Measurements from ENCODE around the gene FOXR1. TPM values are rescaled to one million over a fixed set of nuclear protein-coding genes. Genes with fewer than 3 reads are reported as not detected.

The FOXR1 gene
- total RNA-seq, 2 experiments from 2014 or later = not detected

- DNase-seq (peak; percentile 72), ATAC-seq (peak; percentile 1)
- Mint-ChIP-seq H3K36me3 (ENCODE audit: low read depth) (no peaks in the 10 kb centered on the region), H3K4me1 (peaks cover 40% of the 10 kb centered on the region), H3K4me3 (peak overlapping the region; percentile 86), H3K27me3 (no peaks in the 10 kb centered on the region), H3K27ac (peak overlapping the region; percentile 97), H3K9me3 (ENCODE audit: low read depth) (no peaks in the 10 kb centered on the region)
- intact Hi-C loops (cut with DNase I, micrococcal nuclease) = loop anchor here (1.0 to 5.0 kb wide), 13 partner anchors 17 to 707 kb away; partner anchors contain the start of genes CXCR5 (in 2 of the 2), KMT2A (in 2 of the 2), RPS25 (in 2 of the 2) and TRAPPC4 (in 2 of the 2)
- ChIA-PET CTCF (interaction anchor here (0.6 to 4.5 kb wide), 7 partner anchors 14 to 141 kb away, joined by 3 to 96 read pairs (median 4); partner anchors contain the start of genes CXCR5 and VPS11), POLR2A (interaction anchor here (1.0 to 2.6 kb wide), 4 partner anchors 14 to 136 kb away, joined by 4 to 10 read pairs (median 7); partner anchors contain the start of gene CXCR5)
Measured at GRCh38 chr11:118928870-118929500, 42.6 kb upstream of the FOXR1 start.

- peak overlapping the region; percentile 86 for H3K4me3 Mint-ChIP-seq
- ATAC-seq = peak; percentile 24
- peak overlapping the region; percentile 93 for H3K27ac Mint-ChIP-seq
- H3K36me3 Mint-ChIP-seq (ENCODE audit: low read depth) = no peaks in the 10 kb centered on the region
- peaks cover 40% of the 10 kb centered on the region for H3K4me1 Mint-ChIP-seq
- H3K27me3 Mint-ChIP-seq = no peaks in the 10 kb centered on the region
- peak; percentile 92 for DNase-seq
- POLR2A ChIA-PET = interaction anchor here (0.5 to 2.6 kb wide), 9 partner anchors 15 to 141 kb away, joined by 4 to 10 read pairs (median 4); partner anchors contain the start of genes CXCR5 and DDX6
- intact Hi-C loops (cut with DNase I, micrococcal nuclease) = loop anchor here (1.0 to 5.0 kb wide), 18 partner anchors 11 to 707 kb away; partner anchors contain the start of genes KMT2A (in 2 of the 2), ATP5MG (in 1 of the 2), CBL (in 1 of the 2) and CD3D (in 1 of the 2)
- no peaks in the 10 kb centered on the region for H3K9me3 Mint-ChIP-seq (ENCODE audit: low read depth)
- CTCF ChIA-PET = interaction anchor here (0.5 to 4.5 kb wide), 21 partner anchors 10 to 240 kb away, joined by 3 to 96 read pairs (median 4); partner anchors contain the start of genes CENATAC, CXCR5 and VPS11
Measured at GRCh38 chr11:118929501-118930093, 42.0 kb upstream of the FOXR1 start.

- POLR2A ChIA-PET = interaction anchor here (0.5 to 2.6 kb wide), 9 partner anchors 14 to 142 kb away, joined by 3 to 10 read pairs (median 4); partner anchors contain the start of genes CXCR5 and DDX6
- peak overlapping the region; percentile 93 for H3K27ac Mint-ChIP-seq
Measured at GRCh38 chr11:118930094-118930712, 41.4 kb upstream of the FOXR1 start.

GRCh38 chr11:118931571-118931970, 40.0 kb upstream of the FOXR1 start:
- intact Hi-C loops (cut with DNase I, micrococcal nuclease) = loop anchor here in 1 of 2 experiments (2.0 kb wide), 1 partner anchor 141 kb away; the partner anchor contains the start of gene DDX6
- Mint-ChIP-seq H3K36me3 (ENCODE audit: low read depth) (no peaks in the 10 kb centered on the region), H3K9me3 (ENCODE audit: low read depth) (no peaks in the 10 kb centered on the region), H3K4me1 (peaks cover 34% of the 10 kb centered on the region), H3K27ac (no peak overlapping the region), H3K4me3 (peak overlapping the region; percentile 86), H3K27me3 (no peaks in the 10 kb centered on the region)
- ChIA-PET POLR2A (interaction anchor here (0.5 kb wide), 1 partner anchor 135 kb away, joined by 3 read pairs; no protein-coding TSS in a partner anchor), CTCF (interaction anchor here (0.7 to 4.5 kb wide), 13 partner anchors 8 to 242 kb away, joined by 3 to 96 read pairs (median 4); partner anchors contain the start of genes C2CD2L and CXCR5)
- ATAC-seq (no peak), DNase-seq (no peak)

More at GRCh38 chr11:118930094-118930712, 41.4 kb upstream of the FOXR1 start:
- no peaks in the 10 kb centered on the region for H3K36me3 Mint-ChIP-seq (ENCODE audit: low read depth)
- peak overlapping the region; percentile 86 for H3K4me3 Mint-ChIP-seq
- intact Hi-C loops (cut with DNase I, micrococcal nuclease) = loop anchor here (1.0 to 2.0 kb wide), 9 partner anchors 10 to 240 kb away; partner anchors contain the start of genes CENATAC (in 1 of the 2), DDX6 (in 1 of the 2), HYOU1 (in 1 of the 2) and SLC37A4 (in 1 of the 2)
- peak; percentile 37 for ATAC-seq
- CTCF ChIA-PET = interaction anchor here (0.5 to 4.5 kb wide), 28 partner anchors 8 to 243 kb away, joined by 3 to 96 read pairs (median 4); partner anchors contain the start of genes CENATAC, CXCR5 and VPS11
- H3K4me1 Mint-ChIP-seq = peaks cover 40% of the 10 kb centered on the region
- no peaks in the 10 kb centered on the region for H3K27me3 Mint-ChIP-seq
- no peaks in the 10 kb centered on the region for H3K9me3 Mint-ChIP-seq (ENCODE audit: low read depth)
- DNase-seq = peak; percentile 93

- no peak for ATAC-seq
- CTCF ChIA-PET = interaction anchor here (0.6 to 4.5 kb wide), 3 partner anchors 21 to 120 kb away, joined by 3 to 96 read pairs (median 3); no protein-coding TSS in a partner anchor
- no peak for DNase-seq
- POLR2A ChIA-PET = interaction anchor here (0.7 kb wide), 1 partner anchor 808 kb away, joined by 3 read pairs; no protein-coding TSS in a partner anchor
- Mint-ChIP-seq H3K27ac (no peak overlapping the region), H3K36me3 (ENCODE audit: low read depth) (no peaks in the 10 kb centered on the region), H3K4me1 (peaks cover 17% of the 10 kb centered on the region), H3K27me3 (no peaks in the 10 kb centered on the region), H3K9me3 (ENCODE audit: low read depth) (no peaks in the 10 kb centered on the region), H3K4me3 (no peak overlapping the region)
- intact Hi-C loops (cut with DNase I, micrococcal nuclease) = no loop called here
Measured at GRCh38 chr11:118933486-118933885, 38.1 kb upstream of the FOXR1 start.

- ChIA-PET POLR2A (interaction anchor here (0.6 kb wide), 1 partner anchor 492 kb away, joined by 5 read pairs; no protein-coding TSS in a partner anchor), CTCF (interaction anchor here (0.9 kb wide), 1 partner anchor 10 kb away, joined by 3 read pairs; the partner anchor contains the start of gene BCL9L)
- Mint-ChIP-seq H3K4me3 (no peak overlapping the region), H3K27ac (no peak overlapping the region), H3K4me1 (peaks cover 32% of the 10 kb centered on the region), H3K36me3 (ENCODE audit: low read depth) (no peaks in the 10 kb centered on the region), H3K27me3 (no peaks in the 10 kb centered on the region), H3K9me3 (ENCODE audit: low read depth) (no peaks in the 10 kb centered on the region)
- no peak for ATAC-seq
- intact Hi-C loops (cut with DNase I, micrococcal nuclease) = no loop called here
- no peak for DNase-seq
Measured at GRCh38 chr11:118935376-118935775, 36.2 kb upstream of the FOXR1 start.

GRCh38 chr11:118938491-118939403, 32.8 kb upstream of the FOXR1 start:
- no peak for DNase-seq
- peak overlapping the region; percentile 61 for H3K27ac Mint-ChIP-seq

GRCh38 chr11:118939404-118939915, 32.1 kb upstream of the FOXR1 start:
- CTCF ChIA-PET = interaction anchor here (0.6 to 2.6 kb wide), 6 partner anchors 9 to 250 kb away, joined by 3 to 24 read pairs (median 5); no protein-coding TSS in a partner anchor
- H3K27ac Mint-ChIP-seq = peak overlapping the region; percentile 61

More at GRCh38 chr11:118938491-118939403, 32.8 kb upstream of the FOXR1 start:
- Mint-ChIP-seq H3K4me3 (no peak overlapping the region), H3K9me3 (ENCODE audit: low read depth) (no peaks in the 10 kb centered on the region), H3K36me3 (ENCODE audit: low read depth) (no peaks in the 10 kb centered on the region), H3K27me3 (no peaks in the 10 kb centered on the region), H3K4me1 (peaks cover 37% of the 10 kb centered on the region)
- no peak for ATAC-seq
- intact Hi-C loops (cut with DNase I, micrococcal nuclease) = no loop called here
- ChIA-PET CTCF (interaction anchor here (0.6 to 2.6 kb wide), 4 partner anchors 8 to 249 kb away, joined by 3 to 24 read pairs (median 6); no protein-coding TSS in a partner anchor), POLR2A (no interaction called here)

GRCh38 chr11:118939953-118940598, 31.5 kb upstream of the FOXR1 start:
- peak overlapping the region; percentile 80 for H3K27ac Mint-ChIP-seq
- peak; percentile 94 for ATAC-seq
- peak overlapping the region; percentile 51 for H3K4me3 Mint-ChIP-seq
- peaks cover 39% of the 10 kb centered on the region for H3K4me1 Mint-ChIP-seq
- H3K27me3 Mint-ChIP-seq = no peaks in the 10 kb centered on the region
- intact Hi-C loops (cut with DNase I, micrococcal nuclease) = loop anchor here in 1 of 2 experiments (1.0 kb wide), 1 partner anchor 10 kb away; no protein-coding TSS in a partner anchor
- H3K36me3 Mint-ChIP-seq (ENCODE audit: low read depth) = no peaks in the 10 kb centered on the region
- peak; percentile 82 for DNase-seq
- no peaks in the 10 kb centered on the region for H3K9me3 Mint-ChIP-seq (ENCODE audit: low read depth)
- POLR2A ChIA-PET = interaction anchor here (0.7 to 1.2 kb wide), 3 partner anchors 28 to 150 kb away, joined by 3 to 4 read pairs (median 4); no protein-coding TSS in a partner anchor
- CTCF ChIA-PET = interaction anchor here (0.5 to 2.6 kb wide), 7 partner anchors 9 to 250 kb away, joined by 3 to 24 read pairs (median 3); partner anchors contain the start of gene FOXR1

More at GRCh38 chr11:118939404-118939915, 32.1 kb upstream of the FOXR1 start:
- H3K4me3 Mint-ChIP-seq = no peak overlapping the region
- POLR2A ChIA-PET = interaction anchor here (0.7 to 1.2 kb wide), 3 partner anchors 27 to 150 kb away, joined by 3 to 4 read pairs (median 4); no protein-coding TSS in a partner anchor
- H3K9me3 Mint-ChIP-seq (ENCODE audit: low read depth) = no peaks in the 10 kb centered on the region
- H3K4me1 Mint-ChIP-seq = peaks cover 37% of the 10 kb centered on the region
- H3K36me3 Mint-ChIP-seq (ENCODE audit: low read depth) = no peaks in the 10 kb centered on the region
- ATAC-seq (no peak), DNase-seq (no peak)
- H3K27me3 Mint-ChIP-seq = no peaks in the 10 kb centered on the region
- intact Hi-C loops (cut with DNase I, micrococcal nuclease) = no loop called here

Measured in activated CD4-positive, alpha-beta T cell treated with anti-CD3 and anti-CD28 coated beads for 36 hours (primary cell).